NCI-H460 (cell line): Measurements from ENCODE around the gene ASB16. TPM values are rescaled to one million over a fixed set of nuclear protein-coding genes. Genes with fewer than 3 reads are reported as not detected.

Experiments
- DNase-seq: peaks from one replicate; pipeline ENCODE4 v3.0.0-alpha.2; 2016; ENCODE audit warnings: low read depth; ENCODE audit errors: extremely low read depth
- total RNA-seq: library from RNA; depleted of rRNA; stranded (reverse); fragments of >200 nt; shearing (Covaris generic); gene quantifications from 2 replicates; pipeline ENCODE4 v1.2.3, GENCODE V29; 2014

ASB16 gene
- total RNA-seq, 1 experiment from 2014 or later: not detected

DNA sequence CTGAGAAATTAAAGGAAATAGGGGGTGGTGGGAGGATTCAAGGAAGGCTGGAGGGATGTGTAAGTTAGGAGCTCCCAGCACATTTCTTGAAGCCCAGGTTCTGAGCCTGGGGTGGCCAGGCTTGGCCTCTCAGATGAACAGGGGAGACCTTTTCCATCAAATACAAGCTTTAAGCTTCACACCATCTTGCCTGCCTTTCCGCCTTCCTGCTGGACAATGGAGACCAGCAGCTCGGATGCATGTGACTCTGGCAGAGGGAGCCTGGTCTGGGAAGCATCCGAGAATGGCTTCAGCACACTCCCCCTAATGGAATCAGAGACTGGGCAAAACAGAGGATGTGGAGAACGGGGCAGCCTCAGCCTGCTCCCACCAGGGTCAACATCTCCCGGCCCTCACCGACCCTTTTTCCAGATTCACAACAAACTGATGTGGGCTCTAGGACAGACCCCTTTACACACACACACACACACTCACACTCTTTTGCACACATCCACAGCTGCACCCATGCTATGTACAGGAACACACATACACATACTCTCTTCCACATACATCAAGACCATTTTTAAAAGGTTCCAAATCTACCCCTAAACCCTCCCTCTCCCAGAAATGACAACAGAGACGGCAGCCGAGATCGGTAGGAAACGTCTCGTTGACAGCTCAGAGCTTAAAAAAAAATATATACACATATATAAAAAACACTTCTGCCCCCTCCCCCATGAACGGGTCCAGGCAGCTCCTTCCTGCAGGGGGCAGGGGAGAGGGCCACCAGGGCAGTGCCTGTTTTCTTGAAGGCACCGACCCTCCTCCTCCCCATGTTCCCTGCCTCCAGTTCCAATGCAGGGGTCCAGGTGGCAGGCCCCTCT is 35.7 kb downstream of the ASB16 start:
- DNase-seq: no peak

DNA sequence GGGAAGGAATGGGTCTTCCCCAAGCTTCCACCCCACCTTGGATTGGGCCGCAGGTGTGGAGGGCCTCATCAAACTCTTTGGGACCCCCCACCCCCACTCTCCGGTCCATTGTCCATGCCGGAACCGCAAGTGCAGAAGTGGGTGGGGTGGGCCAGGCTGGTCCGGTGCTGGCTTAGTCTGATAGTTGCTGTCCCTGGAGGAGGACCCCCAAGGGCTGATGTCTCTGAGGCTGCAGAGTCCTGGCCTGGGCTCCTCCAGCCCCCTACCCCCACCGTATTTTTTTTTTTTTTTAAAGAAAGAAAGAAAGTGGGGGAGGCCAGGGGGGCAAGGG is 36.3 kb downstream of the ASB16 start:
- DNase-seq: no peak

DNA sequence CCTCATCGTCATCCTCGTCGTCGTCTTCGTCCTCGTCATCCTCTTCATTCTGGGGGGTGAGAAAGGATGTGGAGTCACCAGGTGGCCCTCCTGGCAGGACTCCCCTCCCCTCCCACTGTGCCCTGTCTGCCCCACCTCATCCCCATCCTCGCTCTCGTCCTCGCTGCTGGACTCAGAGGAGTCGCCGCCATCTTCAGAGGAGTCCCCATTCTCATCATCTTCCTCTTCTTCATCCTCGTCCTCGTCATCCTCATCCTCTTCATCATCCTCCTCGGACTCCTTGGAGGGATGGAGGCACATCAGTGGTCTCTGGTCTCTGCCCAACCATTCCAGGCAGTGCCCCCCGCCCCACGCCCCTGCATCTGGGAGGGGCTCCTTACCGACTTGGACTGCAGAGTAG is 36.8 kb downstream of the ASB16 start:
- DNase-seq: no peak

DNA sequence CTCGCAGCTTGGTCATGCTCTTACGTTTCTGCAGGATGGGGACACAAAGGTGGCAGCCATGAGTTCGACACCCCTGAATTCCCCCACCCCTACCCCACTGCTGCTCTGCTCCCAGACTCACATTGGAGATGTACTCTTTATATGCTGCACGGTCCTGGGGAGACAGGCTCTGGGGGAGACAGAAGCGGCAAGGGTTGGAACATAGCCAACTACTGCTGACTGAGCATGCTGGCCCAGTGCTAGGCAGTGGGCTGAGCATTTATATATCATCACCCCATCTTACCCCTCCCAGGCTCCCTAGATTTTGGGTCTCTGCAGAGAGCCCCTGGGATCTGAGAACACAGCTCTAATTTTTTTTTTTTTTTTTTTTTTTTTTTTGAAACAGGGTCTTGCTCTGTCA is 37.2 kb downstream of the ASB16 start:
- DNase-seq: no peak

DNA sequence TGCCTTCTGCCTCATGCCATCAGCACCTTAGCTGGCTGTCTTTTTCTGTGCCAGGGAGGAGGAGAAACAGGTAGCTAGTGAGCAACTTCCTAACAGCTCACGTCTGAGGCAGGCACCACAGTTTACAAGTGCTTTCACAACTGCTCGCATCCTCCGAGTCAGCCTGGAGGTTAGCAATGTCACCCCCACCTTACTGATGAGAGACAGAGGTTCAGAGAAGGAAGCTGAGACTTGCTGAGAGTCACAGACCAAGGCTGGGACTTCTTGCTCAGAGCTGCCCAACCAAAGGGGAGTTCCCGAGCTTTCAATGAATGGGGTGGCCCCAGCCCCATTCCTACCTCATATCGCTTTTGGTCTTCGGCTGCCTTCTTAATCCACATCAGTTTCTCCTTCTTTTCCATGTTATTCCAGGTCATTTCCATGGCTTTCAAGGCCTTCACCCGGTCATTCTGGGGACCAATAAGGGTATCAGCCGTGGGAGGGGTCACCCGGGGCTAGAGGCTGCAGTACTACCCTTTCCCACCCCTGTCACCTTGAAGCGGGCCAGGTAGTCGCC is 39.4 kb downstream of the ASB16 start:
- no peak for DNase-seq

DNA sequence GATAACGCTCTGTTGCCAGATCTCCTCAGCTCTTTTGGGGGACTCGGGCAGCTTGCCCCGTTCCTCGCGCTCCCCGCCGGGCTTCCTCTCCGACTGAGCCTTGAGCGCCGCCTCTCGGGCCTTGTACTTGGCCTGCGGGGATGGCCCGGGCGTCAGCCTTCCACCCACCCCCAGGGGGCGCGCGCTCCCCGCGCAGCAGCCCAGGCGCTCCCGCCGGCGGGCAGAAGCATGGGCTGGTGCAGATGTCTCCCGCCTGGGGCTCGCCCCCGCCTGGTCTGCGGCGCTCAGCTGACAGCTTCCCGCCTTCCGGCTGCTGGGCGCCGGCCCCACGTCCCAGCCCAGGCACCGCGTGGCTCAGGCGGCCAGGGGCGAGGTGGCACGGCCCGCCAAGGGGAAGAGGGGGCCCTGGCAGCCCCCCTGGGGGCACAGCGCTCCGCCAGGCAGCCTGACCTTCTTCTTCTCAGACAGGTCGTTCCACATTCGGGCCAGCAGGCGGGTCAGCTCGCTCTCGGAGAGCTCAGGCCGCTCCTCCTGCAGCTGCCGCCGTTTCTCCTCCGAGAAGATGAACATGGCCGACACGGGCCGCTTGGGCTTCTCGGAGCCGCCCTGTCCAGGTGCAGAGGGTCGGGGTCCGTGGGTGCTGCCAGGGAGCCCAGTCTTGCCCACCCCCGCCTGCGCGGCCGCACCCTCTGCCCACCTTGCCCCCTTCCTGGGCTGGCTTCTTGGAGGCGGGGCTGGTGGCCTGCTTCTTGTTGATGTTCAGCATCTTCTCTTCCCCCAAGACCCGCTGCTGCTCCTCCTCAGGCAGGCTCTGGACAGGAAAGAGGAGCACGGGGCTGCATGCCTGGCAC is 40.1 kb downstream of the ASB16 start:
- peak; percentile 79 for DNase-seq

DNA sequence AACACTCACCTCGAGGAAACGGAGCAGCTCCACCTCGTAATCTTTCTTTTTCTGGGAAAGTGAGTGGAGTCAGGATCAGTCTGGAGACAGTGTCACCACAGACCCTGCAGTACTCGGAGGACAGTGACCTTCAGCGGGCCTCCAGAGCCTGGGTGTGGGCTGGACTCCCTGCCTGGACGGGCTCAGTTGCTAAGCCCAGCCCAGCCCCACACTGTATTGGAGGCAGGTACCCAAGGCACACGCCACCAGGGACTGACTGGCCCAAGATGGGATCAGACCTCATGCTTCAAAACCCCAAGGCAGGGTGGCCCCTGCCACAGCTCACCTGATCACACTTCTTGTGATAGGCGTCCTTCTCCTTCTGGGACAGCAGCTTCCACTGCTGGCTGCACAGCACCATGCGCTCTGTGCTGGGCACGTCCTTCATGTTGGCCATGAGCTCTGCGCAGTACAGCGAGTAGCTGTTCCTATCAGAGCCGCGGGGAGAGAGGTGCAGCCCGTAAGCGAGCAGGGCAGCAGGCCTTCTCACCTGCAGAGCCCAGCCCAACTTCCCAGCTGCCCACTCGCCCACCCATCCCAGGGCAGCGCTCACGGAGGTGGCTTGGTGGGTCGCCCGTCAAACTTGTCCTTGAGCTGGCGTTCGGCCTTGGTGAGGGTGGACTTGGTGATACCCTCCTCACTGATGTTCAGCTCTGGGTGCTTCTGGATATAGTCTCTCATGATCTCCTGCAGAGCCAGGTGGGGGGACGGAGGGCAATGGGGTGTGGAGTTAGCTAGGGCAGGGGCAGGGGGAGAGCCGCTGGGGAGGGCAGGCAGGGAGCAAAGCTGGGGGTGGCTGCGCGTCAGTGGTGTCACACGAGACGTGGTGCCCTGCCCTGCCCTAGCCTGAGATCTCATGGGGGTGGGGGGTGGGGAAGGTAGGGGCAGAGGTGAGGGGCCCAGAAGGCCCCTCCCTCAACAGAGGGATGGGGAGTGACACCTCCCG is 41.1 kb downstream of the ASB16 start:
- DNase-seq: no peak

DNA sequence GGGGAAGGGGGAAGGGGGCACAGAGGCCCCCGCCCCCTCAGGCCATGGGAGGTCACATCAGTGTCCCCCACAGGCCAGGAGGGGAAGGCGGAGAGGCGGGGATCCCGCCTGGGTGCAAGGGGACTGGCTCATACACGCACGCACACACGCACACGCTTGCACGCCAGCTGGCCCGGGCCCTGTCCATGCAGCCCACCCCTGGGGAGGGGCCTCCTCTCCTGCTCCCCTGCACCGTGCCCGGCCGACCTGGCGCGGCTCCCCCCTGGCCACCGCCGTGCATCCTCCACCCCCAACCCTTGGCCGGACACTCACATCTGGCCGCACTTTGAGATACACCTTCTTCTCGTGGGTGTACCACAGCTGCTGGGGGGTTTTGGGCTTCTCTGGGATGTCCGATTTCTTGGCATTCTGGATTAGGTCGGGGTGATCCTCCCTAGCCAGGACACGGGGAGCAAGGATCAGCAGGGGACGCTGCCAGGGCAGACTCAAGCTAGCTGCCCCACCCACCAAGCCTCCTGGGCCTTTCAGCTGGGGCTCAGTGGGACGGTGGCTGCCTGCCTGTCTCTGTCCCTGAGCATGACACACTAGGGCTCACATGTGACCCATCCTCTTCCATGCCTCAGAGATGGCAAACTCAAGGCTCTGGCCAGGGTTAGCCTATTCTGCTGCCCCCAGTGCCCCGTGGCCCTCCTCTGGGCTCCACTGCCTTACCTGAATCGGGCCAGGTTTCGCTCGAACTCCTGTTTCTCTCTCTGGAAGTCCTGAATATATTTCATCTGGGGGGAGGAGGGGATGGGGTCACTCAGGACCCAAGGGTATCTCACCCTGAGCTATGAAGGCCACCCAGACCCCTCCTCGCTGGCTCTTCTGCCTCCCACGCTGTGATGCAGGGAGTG is 42.3 kb downstream of the ASB16 start:
- DNase-seq: no peak

DNA sequence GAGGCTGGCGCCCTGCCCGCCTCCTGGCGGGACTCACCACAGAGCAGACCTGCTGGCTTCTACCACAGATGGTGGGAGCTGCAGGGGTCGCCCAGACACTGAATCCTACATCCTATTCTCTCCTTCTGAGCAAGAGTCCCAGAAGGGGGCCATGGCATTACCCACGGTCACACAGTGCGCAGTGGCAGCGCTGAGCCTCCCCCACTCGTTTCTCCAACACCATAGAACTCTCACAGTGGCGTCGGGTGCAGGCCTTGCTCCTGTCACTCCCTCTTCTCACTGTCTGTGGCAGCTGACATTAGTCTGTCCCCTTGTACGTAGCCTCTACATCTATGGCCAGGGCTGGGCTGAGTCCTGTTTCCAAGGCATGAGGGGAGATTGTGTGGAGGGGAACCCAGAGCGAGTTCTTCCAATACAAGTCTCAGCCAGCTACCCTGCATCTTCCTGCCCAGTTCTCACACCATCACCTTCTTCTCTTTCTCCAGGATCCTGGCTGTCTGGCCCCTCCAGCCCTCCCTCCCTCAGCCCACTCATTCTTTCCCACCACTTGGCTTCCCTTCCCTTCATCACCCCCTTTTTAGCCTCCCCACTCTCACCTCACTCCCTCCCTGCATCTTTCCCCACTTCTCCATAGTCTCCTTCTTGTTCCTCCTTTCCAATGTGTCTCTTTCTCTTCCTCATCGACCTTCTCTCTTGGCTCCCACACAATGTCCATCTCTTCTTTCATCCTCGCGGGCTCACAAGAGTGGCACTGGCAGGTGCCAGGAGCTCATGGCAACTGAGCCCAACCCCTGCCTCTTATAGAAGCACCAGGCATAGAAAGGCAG is 43.1 kb downstream of the ASB16 start:
- no peak for DNase-seq

DNA sequence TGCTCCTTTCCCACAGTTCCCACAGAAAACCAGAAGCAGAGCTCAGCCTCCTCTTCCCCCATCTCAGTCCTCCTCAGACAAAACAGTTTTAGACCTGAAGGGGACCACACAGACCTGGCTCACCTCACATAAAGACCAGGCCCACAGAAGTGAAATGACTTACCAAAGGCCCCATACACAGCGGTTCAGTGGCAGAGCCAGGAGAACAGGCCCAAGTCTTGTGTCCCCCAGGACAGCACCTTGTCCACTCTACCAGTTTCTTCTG is 43.7 kb downstream of the ASB16 start:
- no peak for DNase-seq

DNA sequence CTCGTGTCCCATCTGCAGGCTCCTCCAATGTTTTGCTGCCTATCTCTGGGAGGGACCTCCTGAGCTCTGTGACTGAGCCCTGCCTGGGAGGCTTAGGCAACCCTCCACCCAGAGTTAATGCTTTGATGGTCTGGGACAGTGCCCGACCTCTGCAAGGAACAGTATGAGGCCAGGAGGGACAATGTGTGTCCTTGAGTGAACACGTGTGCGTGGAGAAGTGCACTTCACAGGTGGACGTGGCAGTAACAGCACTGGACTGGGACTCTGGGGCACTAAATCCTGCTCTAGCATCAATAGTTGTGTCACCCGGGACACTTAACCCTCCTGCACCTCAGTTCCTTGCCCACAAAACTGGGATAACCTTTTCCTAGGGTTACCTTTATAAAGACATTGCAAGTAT is 44.4 kb downstream of the ASB16 start:
- no peak for DNase-seq

DNA sequence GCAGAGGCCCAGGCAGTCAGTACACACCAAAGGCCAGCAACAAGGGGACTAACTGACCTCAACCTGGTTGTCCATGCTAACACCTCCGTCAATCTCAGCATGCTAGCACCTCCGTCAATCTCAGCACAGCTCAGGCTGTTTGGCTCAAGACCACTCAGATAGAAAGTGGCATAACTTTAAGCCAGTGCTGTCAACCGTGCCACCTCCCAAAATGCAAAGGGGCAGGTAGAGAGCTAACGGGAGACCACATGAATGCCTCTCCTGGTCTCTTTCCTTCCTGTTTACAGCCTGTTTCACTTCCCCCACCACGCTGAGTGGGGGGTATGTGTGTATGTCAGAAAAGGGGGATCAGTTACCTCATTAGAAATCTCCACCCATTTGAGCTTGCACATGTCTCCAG is 45.7 kb downstream of the ASB16 start:
- DNase-seq: no peak

DNA sequence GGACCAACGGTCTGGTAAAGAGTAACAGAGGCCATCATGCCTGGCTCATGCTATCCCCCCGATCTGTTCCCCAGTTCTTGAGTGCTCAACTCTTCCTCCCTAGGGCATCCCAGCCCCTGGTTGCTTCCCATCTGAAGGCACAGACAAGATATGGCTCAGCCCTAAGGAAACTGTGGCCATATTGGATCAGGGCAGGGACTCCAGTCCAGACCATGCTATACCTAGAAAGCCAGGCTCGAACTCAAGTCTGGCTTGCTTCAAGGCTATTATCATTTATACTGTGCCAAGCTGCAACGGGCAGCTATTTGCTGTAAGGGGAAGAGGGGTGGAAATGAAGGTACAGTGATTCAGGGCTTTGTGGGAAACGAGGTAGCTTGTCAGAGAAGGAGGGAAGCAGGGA is 46.2 kb downstream of the ASB16 start:
- DNase-seq: no peak

DNA sequence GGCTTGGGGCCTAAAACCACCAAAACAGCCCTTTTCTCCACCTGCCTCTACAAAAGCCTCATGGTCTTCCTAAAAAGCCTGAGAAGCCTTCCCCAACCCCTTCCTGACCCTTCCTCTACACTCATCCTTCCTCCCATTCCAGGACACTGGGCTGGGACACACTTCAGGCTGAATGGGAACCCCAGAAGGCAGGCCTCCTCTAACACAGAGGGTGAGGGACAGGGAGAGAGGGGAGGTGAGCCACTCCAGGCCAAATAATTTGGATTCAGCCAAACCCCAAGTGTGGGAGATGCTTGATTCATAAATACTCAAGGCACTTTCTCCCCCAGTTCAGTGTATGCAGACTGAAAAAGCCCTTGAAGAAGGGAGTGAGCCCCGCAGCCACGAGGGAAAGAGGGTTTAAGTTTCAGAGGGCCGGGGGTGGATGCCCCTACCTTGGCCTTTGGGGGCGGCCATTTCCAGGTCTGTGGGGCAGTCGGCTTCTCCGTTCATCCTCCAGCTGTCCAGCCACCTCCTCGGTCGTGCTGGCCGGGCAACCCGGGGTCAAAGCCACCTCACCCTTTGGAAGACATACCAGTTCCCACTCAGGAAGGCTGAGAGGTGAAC is 47.3 kb downstream of the ASB16 start:
- DNase-seq: no peak

DNA sequence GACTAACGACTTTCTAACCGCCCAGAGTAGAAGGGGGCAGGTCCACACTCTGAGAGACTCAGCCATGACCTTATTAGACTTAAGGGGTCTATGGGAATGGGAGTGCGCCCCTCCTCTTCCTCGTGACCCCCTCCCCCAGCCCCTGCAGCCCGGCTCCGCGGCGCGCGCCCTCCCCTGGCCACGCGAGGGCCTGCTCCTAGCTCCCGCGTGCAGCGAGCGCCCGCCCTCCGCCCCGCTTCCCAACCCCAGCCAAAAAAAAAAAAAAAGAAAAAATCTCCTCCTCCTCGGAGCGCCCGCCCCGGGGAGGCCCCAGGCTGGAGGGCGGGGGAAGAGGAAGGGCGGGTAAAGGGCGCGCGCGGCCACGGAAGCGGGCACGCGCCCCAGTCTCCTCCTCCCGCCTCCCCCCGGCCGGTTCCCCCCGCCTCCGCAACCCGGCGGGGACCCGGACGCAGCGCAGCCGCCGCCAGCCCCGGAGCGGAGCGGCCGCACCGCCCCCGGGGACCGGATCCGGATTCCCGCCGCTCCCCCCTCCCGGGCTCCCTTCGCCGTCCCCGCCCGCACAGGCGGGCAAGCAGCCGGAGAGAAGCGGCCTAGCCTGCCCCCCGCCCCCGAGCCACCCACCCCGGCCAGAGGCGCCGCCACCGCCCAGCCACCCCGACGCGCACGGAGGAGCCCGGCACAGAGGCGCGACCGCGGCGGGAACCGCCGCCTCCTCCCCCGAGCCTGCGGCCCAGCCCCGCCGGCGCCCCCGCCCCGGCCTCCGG is 48.0 kb downstream of the ASB16 start:
- peak; percentile 93 for DNase-seq

DNA sequence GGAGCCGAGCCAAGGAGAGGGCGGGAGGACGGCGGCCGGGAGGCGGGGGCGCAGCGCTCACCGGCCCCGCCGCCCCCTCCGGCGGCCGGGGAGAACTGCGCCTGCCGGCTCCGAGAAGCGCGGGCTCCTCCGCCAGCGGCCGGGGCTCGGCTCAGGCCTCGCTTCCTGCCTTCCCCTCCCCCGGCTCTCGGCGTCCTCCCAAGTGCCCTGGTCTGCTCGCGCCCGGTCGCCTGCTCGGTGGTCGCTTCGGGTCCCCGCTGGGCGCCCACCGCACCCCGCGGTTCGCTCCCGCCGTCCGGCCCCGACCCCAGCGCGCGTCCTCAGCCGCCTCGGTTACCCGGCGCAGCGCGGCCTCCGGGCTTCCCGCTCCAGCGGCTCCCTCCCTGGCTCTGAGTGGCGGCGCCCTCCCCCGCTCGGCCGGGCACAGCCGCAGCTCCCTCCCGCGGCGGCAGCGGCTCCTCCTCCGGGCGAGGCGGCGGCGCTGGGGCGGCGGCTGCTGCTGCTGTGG is 48.7 kb downstream of the ASB16 start:
- no peak for DNase-seq

DNA sequence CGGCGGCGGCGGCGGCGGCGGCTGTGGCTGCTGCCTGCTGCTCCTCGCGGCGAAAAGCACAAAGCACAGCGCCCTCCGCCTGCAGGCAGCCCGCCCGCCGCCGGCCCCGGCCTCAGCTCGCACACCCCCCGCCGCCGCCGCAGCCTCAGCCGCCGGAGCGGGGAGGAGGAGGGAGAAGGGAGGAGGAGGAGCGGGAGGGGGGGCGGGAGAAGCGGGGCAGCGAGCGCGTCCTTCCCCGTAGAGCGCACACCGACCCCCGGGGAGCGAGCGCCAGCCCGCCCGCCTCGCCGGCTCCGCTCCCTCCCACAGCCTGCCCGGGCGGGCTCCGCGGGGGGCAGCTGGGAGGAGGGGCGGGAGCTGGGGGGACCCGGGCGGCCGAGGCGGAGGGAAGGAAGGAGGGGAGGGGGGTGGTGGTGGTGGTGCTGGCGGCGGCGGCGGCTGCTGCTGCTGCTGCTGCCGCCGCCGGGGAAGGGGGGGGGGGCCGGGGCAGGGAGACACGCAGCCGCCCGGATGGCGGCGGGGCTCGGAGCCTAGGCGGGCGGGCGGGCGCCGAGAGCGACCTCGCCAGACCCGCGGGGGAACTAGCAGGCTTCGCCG is 49.2 kb downstream of the ASB16 start, which contains the start of gene UBTF:
TSS of gene UBTF (minus strand) at position 60 of the 597 bp plus-strand sequence. CDS start 1,446 bp downstream, outside the sequence.
- peak; percentile 52 for DNase-seq
